Activated CD4-positive, alpha-beta T cell treated with anti-CD3 and anti-CD28 coated beads, Interleukin-10, Interleukin-2, amounts not matched to agents 100 ng/mL and 50 ng/mL, durations not matched to agents 16 hours and 8 hours (primary cell): ENCODE results near the gene TMX3.

Source experiments
- DNase-seq: peaks from one replicate; pipeline ENCODE4 v3.0.0-alpha.2; 2020

Gene TMX3

DNA sequence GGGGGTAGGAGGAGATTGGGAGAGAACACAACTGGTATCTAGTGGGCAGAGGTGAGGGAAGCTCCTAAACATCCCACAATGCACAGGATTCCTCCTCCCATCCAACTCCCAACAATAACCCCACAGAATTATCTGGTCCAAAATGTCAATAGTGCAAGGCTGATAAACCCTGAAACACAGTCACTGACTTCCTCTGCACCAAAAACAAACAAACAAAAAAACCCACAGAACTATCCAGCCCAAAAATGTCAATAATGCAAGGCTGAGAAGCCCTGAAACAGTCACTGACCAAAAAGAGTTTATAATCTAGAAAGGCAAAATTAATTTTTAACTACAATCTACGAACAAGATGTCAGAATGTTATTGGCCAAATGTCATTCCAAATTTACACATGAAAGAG, 9.8 kb downstream of the TMX3 start:
- no peak for DNase-seq

- DNase-seq = peak; percentile 6
Observed at GRCh38 chr18:68703326-68703725, 11.6 kb downstream of the TMX3 start.

GRCh38 chr18:68701353-68701752, 13.6 kb downstream of the TMX3 start:
- DNase-seq = no peak

DNA sequence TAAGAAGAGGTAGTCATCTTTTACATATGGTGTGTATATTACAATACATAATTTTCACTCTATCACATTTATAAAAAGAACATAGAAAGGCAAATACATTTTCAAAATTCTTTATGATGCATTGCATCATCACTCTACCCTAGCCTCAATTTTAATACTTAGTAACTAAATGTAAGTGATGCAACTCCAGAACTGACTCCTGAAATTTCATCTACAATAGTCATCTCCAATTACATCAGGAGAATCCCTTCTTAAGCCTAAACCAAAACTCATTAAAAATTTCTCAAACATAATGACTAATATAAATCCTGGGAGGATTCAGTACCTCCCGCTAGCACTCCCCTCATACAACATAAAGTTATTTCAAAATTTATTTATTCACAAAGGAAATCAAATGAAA, 15.9 kb downstream of the TMX3 start:
- DNase-seq = no peak

DNA sequence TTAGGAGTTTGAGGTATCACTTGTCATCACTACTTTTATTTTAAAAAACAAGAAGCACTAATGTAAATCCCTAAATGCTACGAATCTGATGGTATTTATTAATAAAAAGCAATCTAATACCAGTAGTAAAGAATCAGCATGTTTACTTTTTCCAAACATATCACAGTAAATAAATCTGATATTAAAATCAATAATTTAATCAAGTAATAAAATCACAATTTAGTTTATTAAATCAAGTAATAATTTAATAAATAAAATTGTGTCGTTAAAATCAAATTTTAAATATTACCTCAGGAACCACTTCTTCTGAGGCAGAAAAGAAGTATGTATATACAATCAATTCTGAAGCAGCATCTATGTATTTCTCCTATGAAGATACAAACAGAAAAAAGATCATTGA, 18.0 kb downstream of the TMX3 start:
- DNase-seq = no peak

DNA sequence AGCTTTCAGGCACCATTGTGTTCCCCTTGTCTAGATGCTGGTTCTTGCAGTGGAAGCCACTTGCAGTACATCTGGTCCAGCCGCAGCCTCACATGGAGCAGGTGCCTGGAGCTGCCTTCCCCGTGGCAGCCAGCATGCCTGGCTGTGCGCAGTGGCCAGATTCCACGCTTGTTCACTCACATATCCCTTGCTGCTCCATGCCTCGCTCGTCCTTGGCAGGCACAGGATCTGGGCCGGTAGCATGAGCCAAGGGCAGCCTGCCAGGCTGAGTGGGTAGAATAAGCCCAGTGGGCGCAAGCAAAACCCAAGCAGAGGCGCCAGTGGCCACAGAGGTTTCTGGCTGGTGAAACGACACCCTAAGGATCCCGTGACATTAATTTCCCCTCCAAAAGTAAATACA, 20.6 kb downstream of the TMX3 start:
- DNase-seq = no peak

- no peak for DNase-seq
Observed at GRCh38 chr18:68693091-68693815, 21.7 kb downstream of the TMX3 start.

GRCh38 chr18:68679528-68679927, 35.4 kb downstream of the TMX3 start:
- DNase-seq = no peak

GRCh38 chr18:68676913-68677312, 38.0 kb downstream of the TMX3 start:
- peak; percentile 23 for DNase-seq

GRCh38 chr18:68667121-68667520, 47.8 kb downstream of the TMX3 start:
- no peak for DNase-seq

- no peak for DNase-seq
Observed at GRCh38 chr18:68666381-68666780, 48.5 kb downstream of the TMX3 start.

GRCh38 chr18:68665628-68666027, 49.3 kb downstream of the TMX3 start:
- no peak for DNase-seq

- no peak for DNase-seq
Observed at GRCh38 chr18:68662754-68663153, 52.2 kb downstream of the TMX3 start.

- peak; percentile 26 for DNase-seq
Observed at GRCh38 chr18:68660354-68661183, 54.3 kb downstream of the TMX3 start.

- no peak for DNase-seq
Observed at GRCh38 chr18:68648191-68648590, 66.7 kb downstream of the TMX3 start.

GRCh38 chr18:68642003-68642402, 72.9 kb downstream of the TMX3 start:
- DNase-seq = no peak

GRCh38 chr18:68640861-68641260, 74.0 kb downstream of the TMX3 start:
- no peak for DNase-seq

- no peak for DNase-seq
Observed at GRCh38 chr18:68638613-68639012, 76.3 kb downstream of the TMX3 start.

DNA sequence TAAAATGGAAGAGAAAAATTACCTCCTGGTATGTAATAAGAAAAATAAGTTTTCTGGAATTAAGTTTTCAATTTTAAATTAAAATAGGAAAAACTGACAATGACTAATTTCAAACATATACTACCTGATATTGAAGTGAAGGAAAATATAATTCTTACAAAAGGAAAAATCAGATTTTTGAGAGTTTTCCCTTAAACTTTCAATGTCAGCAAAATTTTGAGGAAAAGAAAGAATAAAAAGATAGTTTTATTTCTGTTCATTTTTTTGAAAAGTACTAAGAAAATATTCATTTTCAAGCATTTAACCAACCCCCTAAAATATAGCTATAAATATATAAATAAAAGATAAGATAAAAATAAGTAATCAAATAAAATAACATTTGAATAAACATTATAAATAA, 87.1 kb downstream of the TMX3 start:
- DNase-seq = no peak
